Body of pancreas (tissue), 4 donors: ENCODE data around the gene RBBP8NL. TPM values are rescaled to one million over a fixed set of nuclear protein-coding genes. Genes with fewer than 3 reads are reported as not detected.

ENCODE experiments used
- ATAC-seq: fragments of 150-250 bp; one replicate; pipeline ENCODE4 v1.9.1; 2016
- DNase-seq, 4 donors: peaks; one replicate each; pipeline ENCODE4 v3.0.0-alpha.2; 2019
- H3K27ac ChIP-seq, 4 donors: fragments of 200-600 bp; sonication (generic); 1 replicate in 3 of 4; 2 replicates in 1 of 4; pipeline versions ENCODE4 v1.5.1 to v1.6.1; 2016 to 2019; ENCODE audit warnings: mild to moderate bottlenecking in 1 of 4, mixed read lengths in 1 of 4, moderate library complexity in 1 of 4
- H3K27me3 ChIP-seq, 2 donors: fragments of 200-600 bp; sonication (generic); one replicate each; pipeline ENCODE4 v1.6.0; 2016; ENCODE audit warnings: mild to moderate bottlenecking in 1 of 2
- H3K36me3 ChIP-seq, 2 donors: fragments of 200-600 bp; sonication (generic); replicated peaks in 1 of 2; 2 replicates each; pipeline ENCODE4 v1.5.1; 2016; ENCODE audit warnings: low read depth in 2 of 2; ENCODE audit not compliant: insufficient read depth in 1 of 2
- H3K4me1 ChIP-seq: fragments of 200-600 bp; sonication (generic); one replicate; pipeline ENCODE4 v1.6.0; 2016
- H3K4me3 ChIP-seq, 2 donors: fragments of 200-600 bp; sonication (generic); 1 replicate in 1 of 2; 2 replicates in 1 of 2; pipeline ENCODE4 v1.5.1; 2016 to 2019
- H3K9me3 ChIP-seq, 3 donors: fragments of 200-600 bp; sonication (generic); 1 replicate in 2 of 3; 2 replicates in 1 of 3; pipeline ENCODE4 v1.5.1; 2016
- POLR2A ChIP-seq, 3 donors: fragments of 450-650 bp; IDR thresholded peaks; one replicate each; pipeline ENCODE4 v1.6.1; 2016; ENCODE audit warnings: antibody characterized with exemption in 3 of 3, mild to moderate bottlenecking in 2 of 3
- WGBS, 2 donors: methylation state at CpG; one replicate each; pipeline ENCODE4 v1.1.5; 2017; 5-methylcytosine and 5-hydroxymethylcytosine counted together
- intact Hi-C: fragments of 100-400 bp; cut with DNase I; formaldehyde crosslinking; loops from one replicate; pipeline ENCODE4 v1.15.1; 2023
- total RNA-seq, 2 donors: library from RNA; depleted of rRNA; stranded (reverse); fragments of >200 nt; gene quantifications; one replicate each; pipeline ENCODE4 v1.1.0, GENCODE V29; 2016
- TF ChIP-seq, protein P1 (sequence below), 7 experiments: fragments of 450-650 bp in 4 of 7; fragments of 200-600 bp in 3 of 7; sonication (generic) in 3 of 7; IDR thresholded peaks; one replicate each; pipeline ENCODE4 v1.5.1; 2016 to 2019; ENCODE audit warnings: antibody characterized with exemption in 7 of 7

The RBBP8NL gene
- total RNA-seq, 2 donors from 2014 or later = 2.3 TPM

DNA sequence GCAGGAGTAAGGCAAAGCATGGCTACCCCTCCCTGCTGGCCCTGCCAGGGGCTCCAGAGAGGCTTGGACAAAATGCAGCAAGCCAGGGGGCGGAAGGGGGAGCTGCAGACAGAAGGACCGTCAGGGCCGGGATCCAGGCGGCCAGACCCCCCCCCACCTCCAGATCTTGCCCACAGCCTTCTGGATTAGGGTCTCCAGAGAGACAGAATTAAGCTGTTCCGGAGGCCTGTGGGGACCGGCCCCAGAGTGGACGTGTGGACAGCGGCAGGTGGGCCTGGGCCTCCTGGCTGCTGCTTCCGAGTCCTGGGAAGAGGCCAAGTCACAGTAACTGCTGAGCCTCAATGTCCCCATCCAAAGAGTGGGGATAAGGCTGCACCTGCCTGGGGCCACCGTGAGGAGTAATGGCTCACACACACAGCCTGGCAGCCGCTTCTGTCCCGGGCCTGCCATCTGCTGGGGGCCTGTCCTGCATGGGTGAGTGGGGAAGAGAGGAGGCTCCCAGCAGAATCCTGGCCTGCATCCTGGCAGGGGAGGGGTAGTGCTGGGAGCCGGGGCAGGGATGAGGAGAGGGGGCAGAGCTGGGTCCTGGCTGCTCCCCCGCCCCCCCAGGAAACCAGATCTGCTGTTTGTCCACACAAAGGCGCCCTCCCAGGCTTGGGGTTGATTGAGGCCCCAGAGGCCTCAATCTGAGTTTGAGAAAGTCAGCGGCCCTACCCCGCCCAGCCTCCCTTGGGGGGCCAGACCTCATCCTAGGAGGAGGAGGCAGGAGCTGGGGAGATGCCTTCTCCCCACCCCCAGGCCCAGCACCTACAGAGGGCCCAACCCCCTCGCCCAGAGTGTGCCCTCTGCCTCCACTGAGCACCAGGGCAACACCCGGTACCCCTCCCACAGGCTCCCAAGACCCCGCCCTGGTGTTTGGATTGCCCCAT lies 64.1 kb downstream of the RBBP8NL start:
- intact Hi-C loops = no loop called here
- WGBS, 2 donors = 71 to 77% methylated on average over 7 to 18 of the region's 20 CpGs
- Histone ChIP-seq H3K9me3 (no peaks in the 10 kb centered on the region), H3K4me3 (no peak overlapping the region), H3K4me1 (peaks cover 85% of the 10 kb centered on the region), H3K36me3 (no peaks in the 10 kb centered on the region), H3K27ac (peak overlapping the region in 3 of 4 donors; percentile 72 to 88 (median 86)), H3K27me3 (no peaks in the 10 kb centered on the region)
- TF ChIP-seq, protein P1, sequence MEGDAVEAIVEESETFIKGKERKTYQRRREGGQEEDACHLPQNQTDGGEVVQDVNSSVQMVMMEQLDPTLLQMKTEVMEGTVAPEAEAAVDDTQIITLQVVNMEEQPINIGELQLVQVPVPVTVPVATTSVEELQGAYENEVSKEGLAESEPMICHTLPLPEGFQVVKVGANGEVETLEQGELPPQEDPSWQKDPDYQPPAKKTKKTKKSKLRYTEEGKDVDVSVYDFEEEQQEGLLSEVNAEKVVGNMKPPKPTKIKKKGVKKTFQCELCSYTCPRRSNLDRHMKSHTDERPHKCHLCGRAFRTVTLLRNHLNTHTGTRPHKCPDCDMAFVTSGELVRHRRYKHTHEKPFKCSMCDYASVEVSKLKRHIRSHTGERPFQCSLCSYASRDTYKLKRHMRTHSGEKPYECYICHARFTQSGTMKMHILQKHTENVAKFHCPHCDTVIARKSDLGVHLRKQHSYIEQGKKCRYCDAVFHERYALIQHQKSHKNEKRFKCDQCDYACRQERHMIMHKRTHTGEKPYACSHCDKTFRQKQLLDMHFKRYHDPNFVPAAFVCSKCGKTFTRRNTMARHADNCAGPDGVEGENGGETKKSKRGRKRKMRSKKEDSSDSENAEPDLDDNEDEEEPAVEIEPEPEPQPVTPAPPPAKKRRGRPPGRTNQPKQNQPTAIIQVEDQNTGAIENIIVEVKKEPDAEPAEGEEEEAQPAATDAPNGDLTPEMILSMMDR (IDR thresholded peaks at IDR 0.05) = peak in 1 of 7 experiments; percentile 1
- TF ChIP-seq POLR2A (IDR thresholded peaks at IDR 0.05) = no peak
- peak in 2 of 4 donors; percentile 2 to 35 for DNase-seq
- no peak for ATAC-seq

DNA sequence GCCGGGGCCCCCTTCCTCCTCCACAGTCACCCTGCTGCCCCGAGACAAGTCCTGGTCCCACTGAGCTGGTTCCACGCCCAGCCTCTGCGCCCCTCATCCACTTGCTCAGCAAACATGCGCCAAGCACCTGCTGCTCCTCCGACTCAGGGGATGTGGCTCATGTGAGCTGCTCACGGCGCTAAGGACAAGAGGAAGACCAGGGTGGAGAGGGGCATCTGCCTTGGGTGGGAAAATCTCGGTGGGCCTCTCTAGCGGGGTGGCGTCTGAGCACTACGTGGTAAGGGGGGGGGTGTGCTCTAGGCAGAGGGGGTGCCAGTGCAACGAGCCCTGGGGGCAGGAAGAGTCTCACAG lies 64.8 kb downstream of the RBBP8NL start:
- no peaks in the 10 kb centered on the region for H3K27me3 ChIP-seq
- 79 to 83% methylated on average over 11 of the region's 13 CpGs for WGBS, 2 donors
- TF ChIP-seq, protein P1 (IDR thresholded peaks at IDR 0.05) = no peak
- TF ChIP-seq POLR2A (IDR thresholded peaks at IDR 0.05) = no peak
- H3K4me1 ChIP-seq = peaks cover 85% of the 10 kb centered on the region
- H3K4me3 ChIP-seq = no peak overlapping the region
- peak overlapping the region; percentile 53 to 88 (median 79) for H3K27ac ChIP-seq
- no peak for DNase-seq
- no peak for ATAC-seq
- no peaks in the 10 kb centered on the region for H3K9me3 ChIP-seq
- H3K36me3 ChIP-seq = no peaks in the 10 kb centered on the region
- intact Hi-C loops = no loop called here

DNA sequence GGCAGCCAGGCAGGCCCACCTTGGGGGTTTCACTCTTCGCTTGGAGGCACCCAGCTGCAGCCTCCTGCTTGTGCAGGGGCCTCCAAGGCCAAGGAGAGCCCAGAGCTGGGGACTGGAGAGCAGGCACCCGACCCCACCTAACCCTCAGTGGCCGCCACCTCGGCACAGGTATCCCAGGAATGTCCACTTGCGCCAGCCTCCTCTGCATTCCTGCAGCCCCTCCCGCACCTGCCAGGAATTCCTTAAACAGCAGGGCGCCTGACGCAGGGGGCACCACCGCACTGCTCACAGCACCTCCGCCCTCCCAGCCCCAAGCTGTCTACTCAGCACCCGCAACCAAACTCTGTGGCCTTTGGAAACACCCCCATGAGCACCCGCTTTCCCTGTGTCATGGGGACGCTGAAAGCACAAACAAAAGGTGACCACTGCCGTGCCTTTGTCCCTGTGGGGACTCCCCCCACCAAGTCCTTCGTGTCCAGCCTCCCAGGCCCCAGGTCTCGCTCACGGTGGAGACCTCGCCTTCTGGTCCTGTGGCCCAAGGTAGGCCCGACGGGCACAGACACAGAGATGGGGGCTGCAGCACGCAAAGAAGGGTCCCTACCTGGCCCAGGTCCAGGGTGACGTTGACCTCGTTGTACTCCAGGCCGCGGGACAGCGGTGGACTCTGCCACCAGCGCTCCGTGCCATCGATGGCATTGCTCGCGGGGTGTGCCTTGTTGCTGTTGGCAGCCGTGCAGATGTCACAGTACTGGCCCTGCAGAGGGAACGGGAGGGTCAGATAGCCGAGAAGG lies 65.3 kb downstream of the RBBP8NL start:
- Histone ChIP-seq H3K27me3 (no peaks in the 10 kb centered on the region), H3K4me1 (peaks cover 88% of the 10 kb centered on the region), H3K27ac (peak overlapping the region; percentile 53 to 88 (median 79)), H3K36me3 (no peaks in the 10 kb centered on the region), H3K4me3 (no peak overlapping the region), H3K9me3 (no peaks in the 10 kb centered on the region)
- ATAC-seq (peak; percentile 67), DNase-seq (peak; percentile 70 to 85 (median 76))
- WGBS, 2 donors = 64 to 67% methylated on average over 11 to 32 of the region's 34 CpGs
- intact Hi-C loops = no loop called here
- TF ChIP-seq, protein P1 (IDR thresholded peaks at IDR 0.05) = peak in 1 of 7 experiments; percentile 2
- TF ChIP-seq POLR2A (IDR thresholded peaks at IDR 0.05) = peak; percentile 34 to 59 (median 35)

DNA sequence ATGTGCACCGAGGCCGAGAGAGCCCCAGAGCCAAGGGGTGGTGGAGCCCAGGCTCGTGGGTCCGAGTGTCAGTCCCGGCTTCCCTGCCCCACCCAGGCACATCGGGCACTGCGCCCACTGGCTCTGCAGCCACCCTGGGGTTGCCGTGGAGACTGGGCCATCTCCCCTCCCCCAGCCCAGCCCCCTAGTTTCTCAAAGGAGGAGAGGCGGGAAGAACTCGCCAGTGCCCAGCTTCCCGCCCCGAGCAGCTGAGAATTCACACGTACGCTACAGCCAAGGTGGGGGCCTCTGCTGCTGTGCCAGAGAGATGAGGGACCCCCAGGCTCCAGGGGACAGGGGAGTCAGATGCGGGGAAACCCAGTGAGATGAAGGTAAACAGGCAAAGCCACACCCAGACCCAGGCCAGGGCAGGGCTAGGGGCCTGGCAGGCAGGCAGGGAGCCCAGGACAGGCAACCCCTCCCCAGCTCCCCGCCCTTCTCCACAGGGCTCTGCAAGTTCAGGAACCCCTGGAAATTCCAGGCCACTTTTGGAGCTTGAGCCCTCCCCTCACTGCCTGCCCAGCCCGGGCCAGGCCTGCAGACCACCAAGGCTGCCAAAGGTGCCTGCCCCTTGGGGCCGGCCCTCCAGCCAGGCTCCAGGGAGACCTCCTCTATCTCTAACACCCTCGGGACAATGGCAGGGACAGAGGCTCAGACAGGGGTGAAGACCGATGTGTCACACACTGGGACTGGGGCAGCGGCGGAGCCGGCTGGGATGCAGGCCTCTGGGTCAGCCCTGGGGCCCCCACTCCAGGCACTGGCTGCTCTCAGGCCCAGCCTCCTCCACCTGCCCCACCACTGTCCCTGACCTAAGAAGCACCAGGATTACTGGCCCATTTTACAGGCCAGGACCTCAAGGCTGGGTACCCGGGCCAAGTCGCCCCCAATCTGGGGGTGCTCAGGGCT lies 66.2 kb downstream of the RBBP8NL start:
- Histone ChIP-seq H3K27ac (peak overlapping the region; percentile 45 to 88 (median 79)), H3K9me3 (no peaks in the 10 kb centered on the region), H3K4me3 (no peak overlapping the region), H3K4me1 (peaks cover 90% of the 10 kb centered on the region), H3K36me3 (no peaks in the 10 kb centered on the region), H3K27me3 (no peaks in the 10 kb centered on the region)
- TF ChIP-seq, protein P1 (IDR thresholded peaks at IDR 0.05) = no peak
- WGBS, 2 donors = 66 to 68% methylated on average over 14 to 25 of the region's 25 CpGs
- DNase-seq (peak in 3 of 4 donors; percentile 14 to 53 (median 24)), ATAC-seq (no peak)
- intact Hi-C loops = no loop called here
